ENCODE measurements around the gene KLHL28. TPM values are rescaled to one million over a fixed set of nuclear protein-coding genes. Genes with fewer than 3 reads are reported as not detected.

Gene KLHL28
- total RNA-seq, 1 experiment from 2014 or later = 10.3 TPM

GRCh38 chr14:44910821-44911220 is 50.9 kb downstream of the KLHL28 start:
- Histone ChIP-seq H3K4me1 (replicated peaks; ENCODE audit: insufficient read depth) (no peaks in the 10 kb centered on the region), H3K36me3 (ENCODE audit: low read depth) (no peaks in the 10 kb centered on the region), H3K9me3 (ENCODE audit: insufficient read depth, low read depth) (no peaks in the 10 kb centered on the region), H3K27me3 (ENCODE audit: insufficient read depth, low read depth) (no peaks in the 10 kb centered on the region), H2AFZ (no peak overlapping the region), H3K79me2 (ENCODE audit: low read depth) (no peaks in the 10 kb centered on the region), H3K9me2 (ENCODE audit: insufficient read depth) (no peaks in the 10 kb centered on the region), H3K4me3 (no peak overlapping the region), H4K20me1 (ENCODE audit: insufficient read depth) (no peaks in the 10 kb centered on the region), H3K27ac (no peak overlapping the region), H3K4me2 (no peak overlapping the region), H3F3A (ENCODE audit: insufficient read depth, low read depth) (no peaks in the 10 kb centered on the region)
- ChIA-PET CTCF (no interaction called here), POLR2A (ENCODE audit: unreplicated experiment) (no interaction called here)
- TF ChIP-seq EZH2 (IDR thresholded peaks at IDR 0.05; ENCODE audit: low read depth) = no peak
- no peak for TF ChIP-seq CTCF (conservative IDR thresholded peaks at IDR 0.05)
- DNase-seq = no peak
- no TSS peak for BruUV-seq (replicated peaks)
- intact Hi-C loops (cut with micrococcal nuclease; ENCODE audit: unreplicated experiment) = loop anchor here (5.0 to 10.0 kb wide), 2 partner anchors 294 to 616 kb away; no protein-coding TSS in a partner anchor

GRCh38 chr14:44901696-44902095 is 60.1 kb downstream of the KLHL28 start:
- H3K27me3 ChIP-seq (ENCODE audit: insufficient read depth, low read depth) = no peaks in the 10 kb centered on the region
- no peaks in the 10 kb centered on the region for H3K9me3 ChIP-seq (ENCODE audit: insufficient read depth, low read depth)
- TF ChIP-seq EZH2 (IDR thresholded peaks at IDR 0.05; ENCODE audit: low read depth) (no peak), CTCF (conservative IDR thresholded peaks at IDR 0.05) (no peak)
- no peaks in the 10 kb centered on the region for H3K36me3 ChIP-seq (ENCODE audit: low read depth)
- H3F3A ChIP-seq (ENCODE audit: insufficient read depth, low read depth) = no peaks in the 10 kb centered on the region
- no peaks in the 10 kb centered on the region for H4K20me1 ChIP-seq (ENCODE audit: insufficient read depth)
- no TSS peak for BruUV-seq (replicated peaks)
- H2AFZ ChIP-seq = no peak overlapping the region
- ChIA-PET POLR2A (ENCODE audit: unreplicated experiment) (no interaction called here), CTCF (no interaction called here)
- peaks cover 14% of the 10 kb centered on the region for H3K4me1 ChIP-seq (replicated peaks; ENCODE audit: insufficient read depth)
- H3K4me3 ChIP-seq = no peak overlapping the region
- DNase-seq = no peak
- intact Hi-C loops (cut with micrococcal nuclease; ENCODE audit: unreplicated experiment) = no loop called here
- H3K9me2 ChIP-seq (ENCODE audit: insufficient read depth) = no peaks in the 10 kb centered on the region
- no peak overlapping the region for H3K27ac ChIP-seq
- H3K79me2 ChIP-seq (ENCODE audit: low read depth) = no peaks in the 10 kb centered on the region
- no peak overlapping the region for H3K4me2 ChIP-seq

- Histone ChIP-seq H3K4me1 (replicated peaks; ENCODE audit: insufficient read depth) (peaks cover 14% of the 10 kb centered on the region), H3F3A (ENCODE audit: insufficient read depth, low read depth) (no peaks in the 10 kb centered on the region), H3K36me3 (ENCODE audit: low read depth) (no peaks in the 10 kb centered on the region), H3K9me3 (ENCODE audit: insufficient read depth, low read depth) (no peaks in the 10 kb centered on the region), H3K79me2 (ENCODE audit: low read depth) (no peaks in the 10 kb centered on the region), H3K9me2 (ENCODE audit: insufficient read depth) (no peaks in the 10 kb centered on the region), H2AFZ (peak overlapping the region; percentile 96; the same call in 1 of the 2 replicates), H3K4me2 (peak overlapping the region; percentile 78), H4K20me1 (ENCODE audit: insufficient read depth) (no peaks in the 10 kb centered on the region), H3K27me3 (ENCODE audit: insufficient read depth, low read depth) (no peaks in the 10 kb centered on the region), H3K4me3 (peak overlapping the region; percentile 77), H3K27ac (no peak overlapping the region)
- CTCF ChIA-PET = no interaction called here
- intact Hi-C loops (cut with micrococcal nuclease; ENCODE audit: unreplicated experiment) = loop anchor here (5.0 kb wide), 1 partner anchor 234 kb away; the partner anchor contains the start of gene FKBP3
- no TSS peak for BruUV-seq (replicated peaks)
- POLR2A ChIA-PET (ENCODE audit: unreplicated experiment) = no interaction called here
- no peak for DNase-seq
- no peak for TF ChIP-seq EZH2 (IDR thresholded peaks at IDR 0.05; ENCODE audit: low read depth)
- TF ChIP-seq CTCF (conservative IDR thresholded peaks at IDR 0.05) = no peak
Observed at GRCh38 chr14:44898551-44898950, 63.2 kb downstream of the KLHL28 start.
